HPDE6-E6E7 (cell line): ENCODE results near the gene PLEKHD1.
A peak's percentile ranks its signal among the peaks of the same experiment; 100 is the strongest.

Experiments used
- DNase-seq: peaks from one replicate; pipeline ENCODE4 v3.0.0; 2011; ENCODE audit warnings: missing footprints; ENCODE audit errors: extremely low spot score

The PLEKHD1 gene

DNA sequence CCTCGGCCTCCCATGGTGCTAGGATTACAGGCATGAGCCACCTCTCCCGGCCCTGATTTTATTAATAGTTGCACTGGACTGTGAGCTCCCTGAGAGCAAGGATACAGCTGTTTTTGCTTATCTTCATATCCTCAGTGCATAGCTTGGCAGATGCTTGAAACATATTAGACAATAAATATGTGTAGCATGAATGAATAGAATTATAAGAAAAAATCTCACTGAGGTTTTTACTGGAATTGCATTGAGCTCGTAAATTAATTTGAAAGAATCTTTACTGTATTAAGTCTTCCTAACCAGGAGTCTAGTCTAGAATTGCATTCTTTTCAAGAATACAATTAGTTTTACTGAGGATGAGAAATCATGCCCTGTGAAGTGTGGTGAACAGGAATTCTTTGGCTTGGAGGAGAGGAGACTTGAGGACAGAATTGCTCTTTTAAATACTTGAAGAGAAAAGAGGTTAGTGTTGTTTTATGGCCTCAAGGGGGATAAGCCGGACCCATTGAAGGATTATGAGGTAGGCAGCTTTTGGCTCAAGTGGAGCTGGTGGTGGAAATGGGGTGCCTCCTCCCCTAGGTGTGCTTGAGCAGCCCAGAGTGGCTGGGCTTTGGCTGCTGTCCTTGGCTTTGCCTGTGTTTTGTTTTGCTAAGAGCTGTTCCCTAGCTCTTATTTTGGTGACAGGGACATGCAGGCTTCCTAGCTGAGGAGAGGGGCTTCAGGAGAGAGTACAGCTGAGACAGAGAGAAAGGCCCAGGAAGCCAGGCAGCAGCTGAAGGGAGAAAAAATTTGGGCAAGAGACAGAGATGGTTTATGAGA is 34.0 kb downstream of the PLEKHD1 start:
- DNase-seq: no peak

DNA sequence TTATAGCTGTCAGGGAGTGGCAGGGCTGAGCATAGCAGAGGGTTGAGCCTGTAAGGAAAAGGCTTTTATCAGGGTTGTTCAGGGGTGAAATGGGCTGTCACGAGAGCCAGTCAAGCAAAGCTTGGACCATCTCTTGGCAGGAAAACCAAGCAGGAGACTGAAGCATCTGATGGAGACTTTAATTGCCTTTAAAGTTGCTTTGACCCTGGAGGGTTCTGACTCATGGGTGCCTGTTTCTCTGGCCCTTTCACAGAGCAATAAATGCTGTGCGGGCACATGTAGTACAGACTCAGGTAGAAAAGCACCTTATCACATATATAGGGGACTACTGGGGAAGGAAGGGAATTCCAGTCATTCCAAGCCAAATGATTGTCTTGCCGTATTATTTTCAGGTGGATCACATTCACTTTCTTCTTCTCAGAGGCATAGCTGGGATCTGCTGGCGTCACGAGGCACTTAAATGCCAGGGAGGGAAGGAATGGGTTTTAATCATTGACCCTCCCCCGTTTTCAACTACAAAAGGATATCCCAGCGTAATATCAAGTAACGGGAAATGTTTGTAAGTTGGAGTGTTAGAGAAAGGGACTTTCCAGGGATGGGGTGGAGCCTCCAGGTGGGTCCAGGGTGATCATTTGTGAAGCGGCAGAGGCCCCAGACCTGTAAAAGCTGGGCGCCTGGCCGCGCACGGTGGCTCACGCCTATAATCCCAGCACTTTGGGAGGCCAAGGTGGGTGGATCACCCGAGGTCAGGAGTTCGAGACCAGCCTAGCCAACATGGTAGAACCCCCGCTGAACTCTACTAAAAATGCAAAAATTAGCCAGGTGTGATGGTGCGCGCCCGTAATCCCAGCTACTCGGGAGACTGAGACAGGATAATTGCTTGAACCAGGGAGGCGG is 34.9 kb downstream of the PLEKHD1 start:
- no peak for DNase-seq

DNA sequence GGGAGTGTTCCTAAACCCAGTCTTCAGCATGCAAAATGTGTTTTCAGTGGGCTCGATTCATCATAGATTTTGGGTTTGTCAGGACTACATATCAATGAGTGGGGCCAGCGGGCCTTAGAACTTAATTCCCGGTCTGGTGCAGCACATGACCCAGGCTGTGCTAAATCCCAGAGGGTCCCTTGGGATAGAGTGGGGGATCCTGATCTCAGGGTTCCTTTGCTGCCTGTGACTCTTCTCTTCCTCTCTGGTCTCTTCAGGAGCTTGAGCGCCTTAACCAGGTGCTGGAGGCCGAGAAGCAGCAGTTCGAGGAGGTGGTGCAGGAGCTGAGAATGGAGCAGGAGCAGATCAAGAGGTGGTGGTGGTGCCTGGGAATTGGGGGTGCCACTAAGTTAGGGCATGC is 37.5 kb downstream of the PLEKHD1 start:
- no peak for DNase-seq

DNA sequence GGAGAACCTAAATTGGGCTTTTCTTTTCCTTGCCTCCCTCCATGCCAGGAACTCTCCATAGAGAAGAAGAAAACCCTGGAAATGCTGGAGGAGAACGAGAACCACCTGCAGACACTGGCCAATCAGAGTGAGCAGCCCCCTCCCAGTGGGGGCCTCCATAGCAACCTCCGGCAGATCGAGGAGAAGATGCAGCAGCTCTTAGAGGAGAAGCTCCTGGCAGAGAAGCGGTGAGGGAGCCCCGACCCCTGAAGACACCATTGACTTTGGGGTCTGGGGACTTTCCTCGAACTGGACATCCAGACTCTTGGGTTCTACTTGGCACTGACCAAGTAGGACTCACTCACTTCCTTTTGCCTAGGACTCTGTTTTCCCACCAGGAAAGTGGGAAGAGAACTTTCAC is 41.4 kb downstream of the PLEKHD1 start:
- DNase-seq: no peak

DNA sequence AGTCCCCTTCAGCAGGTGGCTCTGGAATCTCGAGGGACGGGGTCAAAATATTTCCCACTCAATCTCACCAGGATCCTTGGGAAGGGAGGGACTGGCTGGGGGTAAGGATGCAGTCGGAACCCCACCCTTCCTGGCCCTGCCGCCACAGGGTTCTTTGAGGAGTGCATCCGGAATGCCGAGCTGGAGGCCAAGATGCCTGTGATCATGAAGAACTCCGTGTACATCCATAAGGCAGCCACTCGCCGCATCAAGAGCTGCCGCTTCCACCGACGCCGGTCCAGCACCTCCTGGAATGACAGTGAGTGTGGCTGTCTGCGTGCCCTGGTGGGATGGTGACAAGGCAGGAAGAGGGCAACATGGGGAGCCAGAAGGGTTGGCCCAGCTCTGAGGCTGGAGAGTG is 43.1 kb downstream of the PLEKHD1 start:
- DNase-seq: no peak

DNA sequence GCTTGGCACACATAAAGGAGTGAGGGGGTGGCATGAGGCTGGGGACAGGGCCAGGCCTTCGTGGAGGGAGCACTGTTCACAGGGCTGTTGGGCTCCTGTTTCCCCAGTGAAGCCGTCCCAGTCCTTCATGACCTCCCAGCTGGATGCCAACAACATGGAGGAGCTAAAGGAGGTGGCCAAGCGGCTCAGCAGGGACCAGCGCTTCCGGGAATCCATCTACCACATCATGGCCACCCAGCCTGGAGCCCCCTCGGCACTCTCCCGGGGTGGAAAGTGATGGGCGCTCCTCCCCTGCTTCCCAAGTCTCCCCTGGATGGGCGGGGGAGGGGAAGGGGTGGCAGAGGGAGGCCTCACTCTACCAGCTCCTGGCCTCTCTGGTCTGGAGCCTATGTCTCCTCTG is 43.6 kb downstream of the PLEKHD1 start:
- no peak for DNase-seq

GRCh38 chr14:69528930-69529329 is 44.4 kb downstream of the PLEKHD1 start:
- DNase-seq: no peak

GRCh38 chr14:69529563-69529962 is 45.0 kb downstream of the PLEKHD1 start:
- no peak for DNase-seq

DNA sequence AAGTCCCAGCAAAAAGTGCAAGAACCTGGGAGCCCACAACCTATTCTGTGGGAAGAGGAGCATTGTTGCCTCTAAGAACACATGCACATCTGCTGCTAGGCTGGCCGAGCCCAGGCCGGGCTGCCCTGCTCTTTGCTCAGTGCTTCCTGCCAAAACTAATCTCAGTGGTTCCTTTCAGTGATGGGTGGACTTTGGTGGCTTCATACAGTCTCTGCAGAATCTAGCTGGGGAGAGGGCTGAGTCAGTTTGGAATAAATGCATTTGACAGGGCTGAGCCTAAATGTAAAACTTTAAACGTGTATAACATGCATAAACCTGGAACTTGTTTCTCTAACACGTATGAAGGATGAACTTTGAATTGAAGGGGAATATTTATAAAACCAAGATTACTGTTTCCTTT is 45.6 kb downstream of the PLEKHD1 start:
- no peak for DNase-seq

DNA sequence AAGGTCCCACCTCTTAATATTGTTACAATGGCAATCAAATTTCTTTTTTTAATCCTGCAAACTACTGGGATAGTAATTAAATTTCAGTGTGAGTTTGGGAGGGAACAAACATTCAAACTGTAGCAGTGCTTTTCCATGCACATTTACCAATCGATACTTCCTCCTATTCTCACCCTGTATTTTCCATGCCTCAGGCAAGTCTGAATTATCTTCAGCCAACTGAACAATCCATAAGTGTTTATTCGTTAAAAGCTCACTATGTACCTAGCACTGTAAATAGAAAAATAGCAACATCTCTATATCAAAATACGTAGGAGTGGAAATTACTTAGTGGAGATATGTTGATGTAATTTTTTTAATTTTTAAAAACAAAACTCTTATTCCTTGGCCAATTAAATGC is 46.6 kb downstream of the PLEKHD1 start:
- no peak for DNase-seq

DNA sequence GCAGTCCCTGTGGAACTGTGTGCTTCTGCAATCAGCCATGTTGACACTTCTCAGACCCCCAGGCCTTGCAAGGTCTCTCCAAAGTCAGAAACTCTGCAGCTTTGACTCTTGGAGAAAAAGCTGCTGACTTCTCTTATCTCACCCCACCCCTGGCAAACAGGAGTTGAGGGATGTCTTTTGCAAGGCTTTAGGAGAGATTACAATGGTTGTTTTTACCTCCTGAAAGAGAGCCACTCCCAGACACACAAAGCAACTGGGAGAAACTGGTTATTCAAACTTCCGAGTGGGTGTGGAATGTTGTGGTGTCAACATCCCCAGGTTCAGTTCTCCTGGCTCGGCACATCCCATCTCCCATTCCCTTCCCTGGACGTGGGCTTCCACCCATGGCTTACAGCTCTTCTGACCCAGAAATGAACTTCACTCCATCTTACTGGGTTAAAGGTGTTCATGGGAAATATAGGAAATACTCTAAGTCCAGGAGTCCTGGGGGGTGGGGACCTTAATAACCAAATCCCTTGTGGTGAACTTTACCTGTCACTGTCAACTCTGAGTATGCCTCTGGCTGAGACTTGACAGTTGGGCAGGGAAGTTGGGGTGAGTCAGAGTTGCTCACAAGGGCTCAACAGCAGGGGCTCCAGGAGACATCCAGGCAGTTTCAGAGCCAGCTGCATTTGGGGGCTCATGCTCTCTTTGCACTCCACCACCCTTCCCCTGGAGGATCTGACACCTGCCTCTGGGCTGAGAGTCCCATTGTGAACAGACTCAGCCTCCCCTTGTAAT is 48.2 kb downstream of the PLEKHD1 start:
- DNase-seq: no peak

DNA sequence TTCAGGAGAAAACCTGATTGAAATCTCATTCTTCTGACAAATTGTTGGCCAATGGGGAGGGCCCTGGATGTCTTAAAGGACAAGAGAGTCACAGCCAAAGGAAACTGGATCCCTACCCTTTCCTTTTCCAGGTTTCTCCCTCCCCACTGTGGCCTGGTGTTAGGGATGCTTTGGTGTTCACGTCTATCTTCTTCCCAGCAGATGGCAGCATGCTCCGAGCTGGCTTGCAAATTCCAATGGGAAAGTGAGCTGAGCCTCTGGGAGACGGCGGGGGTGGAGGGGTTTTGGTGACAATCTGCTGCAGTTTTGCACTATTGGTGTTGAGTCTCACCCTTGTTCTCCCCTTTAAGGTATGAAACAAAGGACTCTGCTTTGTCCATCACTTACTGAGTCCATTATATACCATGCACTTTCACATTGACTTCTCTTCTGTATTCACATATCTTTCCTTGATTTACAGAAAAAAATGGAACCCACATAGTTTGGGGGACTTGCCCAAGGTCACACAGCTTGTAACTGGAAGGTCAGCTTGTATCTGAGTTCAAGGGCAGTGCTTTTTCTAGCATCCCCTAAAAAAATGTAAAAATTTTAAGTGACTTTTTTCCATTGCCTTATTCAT is 50.8 kb downstream of the PLEKHD1 start:
- peak; percentile 76 for DNase-seq

DNA sequence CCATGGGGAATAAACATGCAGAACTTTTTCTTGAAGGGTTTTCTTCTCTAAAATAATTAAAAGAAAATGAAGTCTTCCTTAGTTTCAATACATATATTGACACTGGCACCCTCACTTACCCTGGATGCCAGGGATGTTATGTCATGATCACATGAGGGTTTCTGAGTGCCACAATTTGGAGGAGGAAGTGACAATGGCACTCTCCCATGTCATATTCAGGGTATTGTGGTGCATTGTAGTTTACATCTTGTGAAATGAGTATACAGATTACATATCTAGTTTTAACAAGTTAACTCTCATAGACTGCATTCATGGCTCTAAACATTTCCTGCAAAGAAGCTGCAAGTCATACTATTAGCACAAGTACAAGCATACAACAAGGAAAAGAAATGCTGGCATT is 52.4 kb downstream of the PLEKHD1 start:
- DNase-seq: no peak

DNA sequence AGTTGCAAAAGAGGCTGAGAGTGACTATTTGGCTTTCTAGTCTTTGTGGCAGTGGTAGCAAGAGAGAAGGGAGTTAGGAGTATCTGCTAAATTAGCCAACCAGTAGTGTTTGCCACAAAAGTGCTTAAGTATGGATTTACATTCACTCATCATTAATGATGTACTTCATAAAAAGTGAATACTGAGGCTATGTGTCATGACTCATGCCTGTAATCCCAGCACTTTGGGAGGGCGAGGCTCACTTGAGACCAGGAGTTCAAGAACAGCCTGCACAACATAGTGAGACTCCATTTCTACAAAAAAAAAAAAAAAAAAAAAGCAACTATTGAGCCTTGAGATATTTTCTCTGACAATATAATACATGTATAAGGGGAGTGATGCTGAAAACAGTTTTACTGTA is 53.4 kb downstream of the PLEKHD1 start:
- DNase-seq: no peak

- no peak for DNase-seq
These were observed 54.2 kb downstream of the PLEKHD1 start for GRCh38 chr14:69538766-69539165.

- no peak for DNase-seq
These were observed 55.3 kb downstream of the PLEKHD1 start for GRCh38 chr14:69539631-69540410.

DNA sequence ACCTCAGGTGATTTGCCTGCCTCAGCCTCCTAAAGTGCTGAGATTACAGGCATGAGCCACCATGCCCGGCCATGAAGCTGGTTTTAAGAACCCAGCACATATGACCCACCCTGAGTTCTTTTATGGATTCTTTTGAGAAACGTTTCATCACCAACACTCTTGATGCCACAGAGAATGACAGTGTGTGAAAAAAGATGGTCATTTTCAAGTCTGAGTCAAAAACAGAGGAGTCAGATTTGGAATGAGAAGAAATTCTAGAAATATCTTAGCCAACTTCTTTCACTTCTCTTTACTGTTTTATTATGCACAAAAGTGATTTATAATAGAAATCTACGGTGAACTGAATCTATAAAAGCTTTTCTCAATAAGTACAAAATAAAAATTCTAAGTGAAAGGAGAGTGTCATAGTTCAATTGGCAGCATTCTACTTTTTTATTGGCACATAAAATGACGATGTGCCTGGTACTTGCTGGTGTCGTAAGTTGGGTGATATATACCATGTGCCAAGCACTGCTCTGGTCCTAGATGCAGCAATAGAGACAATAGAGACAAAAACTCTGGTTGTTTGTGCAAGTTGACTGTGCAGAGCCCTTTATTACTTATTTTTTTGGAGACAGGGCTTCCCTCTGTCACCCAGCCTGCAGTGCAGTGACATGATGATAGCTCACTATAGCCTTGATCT is 56.3 kb downstream of the PLEKHD1 start:
- no peak for DNase-seq

DNA sequence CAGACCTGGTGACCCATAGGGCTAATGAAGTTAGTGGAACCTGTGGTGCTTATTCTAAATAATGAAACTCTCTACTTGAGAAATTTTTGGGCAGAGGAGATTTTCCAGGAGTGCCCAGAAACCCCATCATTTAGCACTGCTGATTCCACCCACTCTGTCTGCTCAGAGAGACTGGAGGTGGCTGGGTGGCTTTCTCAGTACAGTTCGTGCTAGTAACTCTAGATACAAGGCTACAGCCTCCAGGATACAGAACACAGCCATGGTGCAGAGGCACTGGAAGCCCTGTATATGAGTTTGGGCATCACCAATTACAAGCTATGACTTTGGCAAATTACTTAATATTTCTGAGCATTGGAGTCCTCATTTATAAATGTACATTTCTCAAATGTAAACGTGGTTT is 57.8 kb downstream of the PLEKHD1 start:
- no peak for DNase-seq

GRCh38 chr14:69543341-69544115 is 59.0 kb downstream of the PLEKHD1 start:
- peak; percentile 93 for DNase-seq
